GM18868 (cell line): ENCODE measurements around the gene FAM200B.
A peak's percentile ranks its signal among the peaks of the same experiment; 100 is the strongest.

Experiments
- ATAC-seq: cut with Tn5 transposase; IDR thresholded peaks from one replicate; pipeline ENCODE4 v1.9.1; 2021; ENCODE audit warnings: mild to moderate bottlenecking, moderate library complexity; ENCODE audit not compliant: unreplicated experiment

FAM200B gene

DNA sequence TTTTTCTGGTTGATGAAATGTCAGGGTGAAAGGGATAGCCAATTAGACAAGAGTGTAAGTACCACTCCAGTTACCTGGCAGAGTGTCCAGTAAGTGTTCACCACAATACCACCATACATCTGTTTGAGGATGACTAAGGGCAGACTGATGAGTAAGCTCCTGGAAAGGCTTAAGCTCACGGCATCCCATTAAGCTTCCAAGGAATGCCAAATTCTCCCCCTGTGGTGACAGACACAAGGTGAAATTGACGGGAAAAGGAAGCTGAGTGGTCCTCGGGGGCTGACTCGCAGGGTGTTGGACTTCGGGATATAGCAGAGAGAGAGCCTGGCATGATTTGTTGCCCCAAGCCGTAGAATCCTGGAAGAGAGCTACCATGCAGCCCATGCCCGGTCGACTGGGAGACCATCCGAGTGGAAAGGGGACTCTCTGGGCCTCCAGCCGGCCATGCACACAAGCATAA lies 13.6 kb downstream of the FAM200B start:
- ATAC-seq = no peak

- ATAC-seq = no peak
These were observed 14.1 kb downstream of the FAM200B start for GRCh38 chr4:15695729-15696128.

- ATAC-seq = no peak
These were observed 15.2 kb downstream of the FAM200B start for GRCh38 chr4:15696866-15697265.

- ATAC-seq = peak; percentile 79
These were observed 21.3 kb downstream of the FAM200B start, which contains the start of gene BST1 for GRCh38 chr4:15702941-15703403. TSS of gene BST1 (plus strand) at chr4:15703065. CDS start at chr4:15703145, 80 bp downstream.

GRCh38 chr4:15703439-15703838 lies 21.8 kb downstream of the FAM200B start:
- ATAC-seq = no peak

DNA sequence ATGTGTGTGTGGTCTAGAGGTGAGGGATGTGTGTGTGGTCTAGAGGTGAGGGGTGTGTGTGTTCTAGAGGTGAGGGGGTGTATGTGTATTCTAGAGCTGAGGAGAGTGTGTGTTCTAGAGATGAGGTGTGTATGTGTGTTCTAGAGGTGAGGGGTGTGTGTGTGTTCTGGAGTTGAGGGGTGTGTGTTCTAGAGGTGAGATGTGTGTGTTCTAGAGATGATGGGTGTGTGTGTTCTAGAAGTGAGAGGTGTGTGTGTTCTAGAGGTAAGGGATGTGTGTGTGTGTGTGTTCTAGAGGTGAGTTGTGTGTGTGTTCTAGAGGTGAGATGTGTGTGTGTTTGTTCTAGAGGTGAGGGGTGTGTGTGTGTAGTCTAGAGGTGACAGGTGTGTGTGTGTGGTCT lies 22.5 kb downstream of the FAM200B start:
- no peak for ATAC-seq

GRCh38 chr4:15706646-15707362 lies 25.2 kb downstream of the FAM200B start:
- ATAC-seq = no peak

GRCh38 chr4:15707363-15707715 lies 25.7 kb downstream of the FAM200B start:
- ATAC-seq = no peak

DNA sequence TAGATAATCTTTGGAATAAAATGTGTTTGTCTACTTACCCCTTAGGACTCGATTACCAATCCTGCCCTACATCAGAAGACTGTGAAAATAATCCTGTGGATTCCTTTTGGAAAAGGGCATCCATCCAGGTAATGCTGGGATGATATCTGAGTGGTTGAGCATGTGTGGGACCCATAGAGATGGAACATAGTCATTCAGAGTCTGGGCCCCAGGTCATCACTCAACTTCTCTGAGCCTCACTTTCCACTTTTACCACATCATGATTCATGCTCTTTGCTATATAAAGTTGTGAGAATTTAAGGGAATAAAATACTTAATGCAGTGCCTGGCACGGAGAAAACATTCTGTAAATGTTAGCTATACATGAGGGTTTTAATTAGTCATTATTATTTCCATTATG lies 30.1 kb downstream of the FAM200B start:
- ATAC-seq = no peak

DNA sequence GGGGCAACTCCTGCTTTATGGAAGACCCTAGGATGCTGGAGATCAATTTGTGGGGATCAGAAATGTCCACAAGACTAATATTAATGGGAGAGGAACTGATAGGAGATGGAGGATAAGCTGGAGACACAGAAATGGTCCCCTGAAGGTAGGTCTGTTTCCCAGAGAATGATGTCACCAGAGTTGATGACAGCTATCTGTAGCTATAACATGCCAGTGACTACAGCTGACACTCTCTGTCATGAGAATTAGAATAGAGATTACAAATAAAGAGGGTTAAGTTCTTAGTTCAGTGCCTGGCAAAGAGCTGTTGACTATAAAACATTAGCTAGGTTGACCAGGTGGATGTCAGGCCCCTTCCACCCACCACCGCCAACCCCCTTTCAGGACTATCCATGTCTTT lies 30.6 kb downstream of the FAM200B start:
- ATAC-seq = no peak

- no peak for ATAC-seq
These were observed 32.5 kb downstream of the FAM200B start for GRCh38 chr4:15714141-15714540.

- ATAC-seq = no peak
These were observed 33.2 kb downstream of the FAM200B start for GRCh38 chr4:15714646-15715435.

- no peak for ATAC-seq
These were observed 34.5 kb downstream of the FAM200B start for GRCh38 chr4:15716115-15716514.

GRCh38 chr4:15717086-15717485 lies 35.5 kb downstream of the FAM200B start:
- ATAC-seq = no peak

DNA sequence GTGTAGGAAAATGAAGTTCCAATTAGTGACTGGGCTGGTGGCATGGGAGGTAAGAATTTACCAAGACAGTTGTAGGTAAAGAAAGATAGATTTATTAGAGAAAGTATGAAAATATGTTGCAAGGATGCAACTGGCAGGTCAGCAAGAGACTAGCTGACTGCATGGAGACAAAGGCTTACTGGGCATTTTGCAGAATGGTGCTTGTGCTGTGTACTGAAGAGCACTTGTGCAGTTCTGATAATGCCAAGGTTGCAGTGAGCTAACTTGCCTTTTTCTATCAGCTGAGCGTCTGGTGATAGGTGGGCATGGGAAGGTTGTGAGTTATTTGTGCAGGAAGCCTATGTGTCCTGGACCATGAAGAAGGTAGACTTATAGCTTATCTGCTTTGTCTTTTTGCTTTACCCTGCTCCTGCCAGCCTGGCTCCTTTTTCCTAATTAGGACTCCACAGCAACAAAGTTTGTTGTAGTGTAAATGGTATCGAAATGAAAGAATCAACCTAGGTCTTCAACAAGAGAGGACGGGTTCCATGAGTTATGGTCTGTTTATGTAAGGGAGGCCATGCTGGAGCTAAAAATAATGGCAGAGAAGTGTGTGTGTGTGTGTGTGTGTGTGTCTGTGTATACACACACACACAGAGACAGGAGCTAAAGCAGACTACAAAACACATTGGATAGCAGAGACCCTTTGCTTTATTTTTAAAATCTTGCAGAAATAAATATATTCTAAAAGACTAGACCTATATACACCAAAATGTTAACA lies 36.2 kb downstream of the FAM200B start:
- ATAC-seq = no peak

- no peak for ATAC-seq
These were observed 36.8 kb downstream of the FAM200B start for GRCh38 chr4:15718465-15718864.

- ATAC-seq = no peak
These were observed 37.3 kb downstream of the FAM200B start for GRCh38 chr4:15718959-15719358.

DNA sequence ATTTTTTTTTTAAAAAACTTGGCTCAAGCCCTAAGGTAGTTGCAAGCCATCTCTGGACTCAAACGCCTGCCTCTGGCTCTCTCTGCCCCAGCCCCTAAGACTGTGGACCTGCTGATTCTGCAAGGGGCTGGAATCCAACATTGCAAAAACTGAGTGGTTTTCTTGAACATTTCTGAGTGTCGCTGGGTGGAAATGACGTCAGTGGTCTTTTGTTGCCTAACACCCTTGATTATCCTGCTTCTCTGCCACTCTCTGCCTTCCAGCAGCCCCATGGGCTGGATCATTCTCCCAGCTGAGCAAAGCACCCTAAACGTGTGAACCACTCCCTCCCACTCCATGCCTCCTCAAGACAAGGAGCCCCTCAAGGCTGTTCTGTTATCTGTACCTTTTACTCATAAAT lies 37.9 kb downstream of the FAM200B start:
- no peak for ATAC-seq

DNA sequence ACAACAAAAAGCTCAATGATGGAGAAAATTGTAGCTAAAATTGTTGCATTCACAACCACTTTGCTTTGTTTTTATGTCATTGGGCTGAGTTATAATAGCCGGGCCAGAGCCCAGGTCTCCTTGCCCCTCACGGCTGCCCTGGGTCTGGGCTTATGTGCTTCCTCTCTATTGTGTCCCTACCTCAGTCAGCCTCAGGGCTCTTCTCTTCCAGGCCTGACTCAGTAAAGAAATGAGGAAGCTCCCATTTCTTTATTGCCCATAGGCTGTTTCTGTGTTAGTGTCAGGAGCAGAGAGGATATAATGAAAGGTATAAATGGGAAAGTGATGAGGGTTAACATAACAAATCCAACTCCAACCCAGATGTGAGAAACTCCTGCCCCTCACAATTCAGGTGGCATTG lies 39.2 kb downstream of the FAM200B start:
- no peak for ATAC-seq

GRCh38 chr4:15725608-15726007 lies 44.0 kb downstream of the FAM200B start:
- ATAC-seq = no peak

GRCh38 chr4:15729910-15730533 lies 48.4 kb downstream of the FAM200B start:
- peak; percentile 79 for ATAC-seq
